ENCODE results near the gene EIF2B1. TPM values are rescaled to one million over a fixed set of nuclear protein-coding genes. Genes with fewer than 3 reads are reported as not detected.
A peak's percentile ranks its signal among the peaks of the same experiment; 100 is the strongest.

The EIF2B1 gene
- total RNA-seq, 1 experiment from 2014 or later, result 41.7 TPM

DNA sequence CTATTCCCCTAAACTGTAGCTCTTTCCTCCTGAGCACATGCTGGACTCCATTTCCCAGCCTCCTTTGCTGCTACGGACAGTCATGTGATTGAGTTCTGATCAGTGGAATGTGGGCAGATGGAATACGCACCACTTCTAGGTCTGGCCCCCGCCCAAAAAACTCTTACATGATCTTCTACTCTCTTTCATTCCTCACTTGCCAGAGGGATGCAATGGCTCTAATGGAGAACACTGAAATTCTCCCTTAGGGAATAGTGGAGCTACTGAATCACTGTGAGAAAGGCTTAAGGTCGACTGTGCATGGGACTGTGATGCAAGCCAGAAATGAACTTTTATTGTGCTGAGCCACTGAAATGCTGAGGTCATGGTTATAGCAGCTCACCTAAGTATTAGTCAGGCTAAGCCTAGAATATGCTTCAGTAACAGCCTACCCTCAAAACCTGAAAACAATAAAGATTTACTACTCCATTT lies 62.1 kb downstream of the EIF2B1 start:
- DNase-seq (ENCODE audit: low read depth, low spot score), result peak; percentile 33
- peak; percentile 85 for ATAC-seq
- ChIA-PET POLR2A (interaction anchor here (0.7 to 1.2 kb wide), 2 partner anchors 8 to 12 kb away, joined by 3 to 9 read pairs; no protein-coding TSS in a partner anchor), RAD21 (ENCODE audit: low non-redundant PET in 1 of 2, low total read pairs in 2 of 2, uncharacterized antibody in 2 of 2, unreplicated experiment in 2 of 2) (no interaction called here), CTCF (interaction anchor here (1.2 kb wide), 2 partner anchors 11 to 12 kb away, joined by 3 to 9 read pairs; no protein-coding TSS in a partner anchor)
- Histone ChIP-seq H3K9me3 (ENCODE audit: control insufficient read depth in 1 of 2, insufficient read depth in 1 of 2, low read depth in 1 of 2, low read length in 2 of 2) (peaks cover 0 to 6% of the 10 kb centered on the region in 2 experiments; a peak in 1 of 4 replicates), H3K9me2 (ENCODE audit: insufficient read depth) (no peaks in the 10 kb centered on the region), H3K4me3 (replicated peaks in 1 of 2; ENCODE audit: low read depth in 1 of 2, low read length in 2 of 2) (no peak overlapping the region), H3K9ac (ENCODE audit: low read length) (no peak overlapping the region), H3K79me2 (ENCODE audit: insufficient read depth, low read length) (no peaks in the 10 kb centered on the region), H3K27me3 (ENCODE audit: insufficient read depth, low read length) (no peaks in the 10 kb centered on the region), H4K20me1 (ENCODE audit: insufficient read depth) (no peaks in the 10 kb centered on the region), H3K36me3 (ENCODE audit: control insufficient read depth in 1 of 2, insufficient read depth in 2 of 2, low read length in 2 of 2) (no peaks in the 10 kb centered on the region), H2AFZ (ENCODE audit: low read depth, low read length, poor library complexity, severe bottlenecking) (peak overlapping the region; percentile 99), H3K4me2 (ENCODE audit: low read length) (peak overlapping the region; percentile 60), H3K4me1 (ENCODE audit: control insufficient read depth in 1 of 2, insufficient read depth in 2 of 2, low read length in 2 of 2) (peaks cover 12 to 23% of the 10 kb centered on the region in 2 experiments; a peak in 3 of 4 replicates), H3K27ac (ENCODE audit: low read depth, low read length) (no peak overlapping the region)
- no peak for TF ChIP-seq ZFX (IDR thresholded peaks at IDR 0.05)
- BruUV-seq (replicated peaks), result no TSS peak
- intact Hi-C loops (cut with micrococcal nuclease), result no loop called here

Other genes starting within 250 kb of the EIF2B1 start
- 64.8 TPM for gene KMT5A, start 249.6 kb downstream of the EIF2B1 start, total RNA-seq (2021; ENCODE audit: unreplicated experiment)
- 2.3 TPM for gene RILPL2, start 197.0 kb downstream of the EIF2B1 start, total RNA-seq (2021; ENCODE audit: unreplicated experiment)
- 12.4 TPM for gene SNRNP35, start 175.5 kb downstream of the EIF2B1 start, total RNA-seq (2021; ENCODE audit: unreplicated experiment)
- 11.8 TPM for gene RILPL1, start 100.0 kb downstream of the EIF2B1 start, total RNA-seq (2021; ENCODE audit: unreplicated experiment)
- 242 TPM for gene TMED2, start 49.1 kb downstream of the EIF2B1 start, total RNA-seq (2021; ENCODE audit: unreplicated experiment)
- 41.8 TPM for gene DDX55, start 31.6 kb downstream of the EIF2B1 start, total RNA-seq (2021; ENCODE audit: unreplicated experiment)
- gene GTF2H3, start 143 bp upstream of the EIF2B1 start, total RNA-seq (2021; ENCODE audit: unreplicated experiment), result 94.0 TPM
- 12.1 TPM for gene TCTN2, start 37.4 kb upstream of the EIF2B1 start, total RNA-seq (2021; ENCODE audit: unreplicated experiment)
- 18.1 TPM for gene ATP6V0A2, start 78.7 kb upstream of the EIF2B1 start, total RNA-seq (2021; ENCODE audit: unreplicated experiment)
- 1.3 TPM for gene DNAH10, start 128.6 kb upstream of the EIF2B1 start, total RNA-seq (2021; ENCODE audit: unreplicated experiment)

Measured in HCT116 (cell line).